CD4-positive, alpha-beta T cell treated with Interleukin-17A for 1 hour (primary cell): ENCODE measurements around the gene SPNS1.
"Not testable (repeated sequence)": the region's sequence is repeated elsewhere in the genome, so short reads cannot be mapped to it uniquely, and the experiment has no call there.

ENCODE experiments used
- DNase-seq: peaks from one replicate; pipeline ENCODE4 v3.0.0-alpha.2; 2020

Gene SPNS1

GRCh38 chr16:28990375-28991040 lies 15.9 kb downstream of the SPNS1 start:
- peak; percentile 33 for DNase-seq

GRCh38 chr16:28991687-28992086 lies 17.1 kb downstream of the SPNS1 start:
- no peak for DNase-seq

GRCh38 chr16:28992496-28992895 lies 17.9 kb downstream of the SPNS1 start:
- no peak for DNase-seq

GRCh38 chr16:28998837-28999236 lies 24.3 kb downstream of the SPNS1 start:
- DNase-seq, result no peak

- DNase-seq, result no peak
Observed at GRCh38 chr16:28999577-28999976, 25.0 kb downstream of the SPNS1 start.

- DNase-seq, result no peak
Observed at GRCh38 chr16:29000019-29000418, 25.4 kb downstream of the SPNS1 start.

- DNase-seq, result not testable (repeated sequence)
Observed at GRCh38 chr16:29004496-29005139, 30.0 kb downstream of the SPNS1 start.

GRCh38 chr16:29007730-29008593 lies 33.4 kb downstream of the SPNS1 start:
- DNase-seq, result peak; percentile 68

GRCh38 chr16:29009050-29009837 lies 34.7 kb downstream of the SPNS1 start:
- peak; percentile 39 for DNase-seq

- no peak for DNase-seq
Observed at GRCh38 chr16:29009838-29010166, 35.2 kb downstream of the SPNS1 start.

- no peak for DNase-seq
Observed at GRCh38 chr16:29011112-29011511, 36.5 kb downstream of the SPNS1 start.

GRCh38 chr16:29011851-29012250 lies 37.3 kb downstream of the SPNS1 start:
- no peak for DNase-seq

- DNase-seq, result peak; percentile 49
Observed at GRCh38 chr16:29012913-29013553, 38.5 kb downstream of the SPNS1 start.

- DNase-seq, result no peak
Observed at GRCh38 chr16:29014561-29015069, 40.0 kb downstream of the SPNS1 start.

GRCh38 chr16:29022196-29022595 lies 47.6 kb downstream of the SPNS1 start:
- no peak for DNase-seq

- no peak for DNase-seq
Observed at GRCh38 chr16:29023279-29024277, 49.0 kb downstream of the SPNS1 start.

- no peak for DNase-seq
Observed at GRCh38 chr16:29024278-29024677, 49.7 kb downstream of the SPNS1 start.

GRCh38 chr16:29025218-29025617 lies 50.6 kb downstream of the SPNS1 start:
- peak; percentile 8 for DNase-seq

GRCh38 chr16:29025735-29026134 lies 51.2 kb downstream of the SPNS1 start:
- DNase-seq, result no peak

GRCh38 chr16:29028457-29029167 lies 54.0 kb downstream of the SPNS1 start:
- DNase-seq, result no peak
